Osteoblast (primary cell): Measurements from ENCODE around the gene IFNL4. TPM values are rescaled to one million over a fixed set of nuclear protein-coding genes. Genes with fewer than 3 reads are reported as not detected.
A peak's percentile ranks its signal among the peaks of the same experiment; 100 is the strongest.

Experiments
- DNase-seq: peaks from one replicate; pipeline ENCODE4 v3.0.0; 2011; ENCODE audit warnings: low spot score, mixed read lengths; ENCODE audit not compliant: insufficient read length; ENCODE audit errors: missing footprints
- H2AFZ ChIP-seq: 2 replicates; pipeline ENCODE4 v1.6.0; 2011; ENCODE audit warnings: mild to moderate bottlenecking, low read length
- H3K27ac ChIP-seq: 2 replicates; pipeline ENCODE4 v1.5.1; 2011; ENCODE audit warnings: mild to moderate bottlenecking, low read depth, low read length, moderate library complexity
- H3K27me3 ChIP-seq: 2 replicates; pipeline ENCODE4 v1.6.0; 2012; ENCODE audit warnings: mild to moderate bottlenecking, control low read depth, inconsistent platforms, low read length, moderate library complexity; ENCODE audit not compliant: insufficient read depth
- H3K36me3 ChIP-seq: 2 replicates; pipeline ENCODE4 v1.5.1; 2011; ENCODE audit warnings: mild to moderate bottlenecking, low read length, control low read depth, moderate library complexity; ENCODE audit not compliant: insufficient read depth
- H3K4me1 ChIP-seq: 2 replicates; pipeline ENCODE4 v1.5.1; 2011; ENCODE audit warnings: mild to moderate bottlenecking, low read length, control low read depth, moderate library complexity; ENCODE audit not compliant: insufficient read depth
- H3K4me2 ChIP-seq: 2 replicates; pipeline ENCODE4 v1.6.0; 2011; ENCODE audit warnings: mild to moderate bottlenecking, low read length; ENCODE audit not compliant: insufficient read depth
- H3K4me3 ChIP-seq: fragments of 200-600 bp; sonication (generic); 3 replicates; pipeline ENCODE4 v1.5.1; 2012; ENCODE audit warnings: mild to moderate bottlenecking, low read length, inconsistent platforms; ENCODE audit not compliant: insufficient read depth
- H3K79me2 ChIP-seq: 2 replicates; pipeline ENCODE4 v1.6.0; 2012; ENCODE audit warnings: mild to moderate bottlenecking, low read length, control low read depth, inconsistent platforms; ENCODE audit not compliant: insufficient read depth
- H3K9me3 ChIP-seq: 2 replicates; pipeline ENCODE4 v1.5.1; 2011; ENCODE audit warnings: low read depth, low read length, control low read depth
- H4K20me1 ChIP-seq: 2 replicates; pipeline ENCODE4 v1.6.0; 2012; ENCODE audit warnings: mild to moderate bottlenecking, low read length, control low read depth; ENCODE audit not compliant: insufficient read depth
- CTCF ChIP-seq: IDR thresholded peaks from 2 replicates; pipeline ENCODE4 v1.5.1; 2011; ENCODE audit warnings: mild to moderate bottlenecking, low read depth, low read length, moderate library complexity; ENCODE audit errors: extremely low read depth
- total RNA-seq: library from RNA; depleted of rRNA; stranded (reverse); fragments of >200 nt; gene quantifications from 2 replicates; pipeline ENCODE4 v1.2.3, GENCODE V29; 2012

Gene IFNL4
- total RNA-seq, 1 donor, result not detected

DNA sequence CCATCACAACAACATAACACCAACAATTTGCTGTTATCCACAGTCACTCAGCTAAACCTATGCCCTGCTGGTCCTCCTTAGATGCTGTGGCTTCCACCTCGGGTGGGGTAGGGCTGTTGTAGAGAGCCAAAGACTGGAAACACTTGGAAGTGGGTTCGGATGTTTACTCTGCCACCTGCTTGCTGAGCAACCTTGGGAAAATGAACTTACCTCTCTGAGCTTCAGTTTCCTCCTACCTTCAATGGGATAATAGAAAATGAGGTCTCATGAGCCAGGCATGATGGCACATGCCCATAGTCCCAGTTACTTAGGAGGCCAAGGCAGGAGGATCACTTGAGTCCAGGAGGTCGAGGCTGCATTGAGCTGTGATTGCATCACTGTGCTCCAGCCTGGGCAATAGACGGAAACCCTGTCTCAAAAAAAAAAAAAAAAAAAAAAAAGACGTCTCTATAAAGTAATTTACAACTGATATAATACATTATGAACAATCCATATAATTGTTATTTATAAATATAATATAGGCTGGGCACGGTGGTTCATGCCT is 41.3 kb downstream of the IFNL4 start:
- Histone ChIP-seq H4K20me1 (no peaks in the 10 kb centered on the region), H3K27ac (no peak overlapping the region), H3K36me3 (no peaks in the 10 kb centered on the region), H3K4me2 (no peak overlapping the region), H3K4me1 (no peaks in the 10 kb centered on the region), H3K79me2 (no peaks in the 10 kb centered on the region), H2AFZ (no peak overlapping the region), H3K27me3 (peaks cover 24% of the 10 kb centered on the region), H3K4me3 (no peak overlapping the region), H3K9me3 (no peaks in the 10 kb centered on the region)
- TF ChIP-seq CTCF, result no peak
- DNase-seq, result peak; percentile 29

DNA sequence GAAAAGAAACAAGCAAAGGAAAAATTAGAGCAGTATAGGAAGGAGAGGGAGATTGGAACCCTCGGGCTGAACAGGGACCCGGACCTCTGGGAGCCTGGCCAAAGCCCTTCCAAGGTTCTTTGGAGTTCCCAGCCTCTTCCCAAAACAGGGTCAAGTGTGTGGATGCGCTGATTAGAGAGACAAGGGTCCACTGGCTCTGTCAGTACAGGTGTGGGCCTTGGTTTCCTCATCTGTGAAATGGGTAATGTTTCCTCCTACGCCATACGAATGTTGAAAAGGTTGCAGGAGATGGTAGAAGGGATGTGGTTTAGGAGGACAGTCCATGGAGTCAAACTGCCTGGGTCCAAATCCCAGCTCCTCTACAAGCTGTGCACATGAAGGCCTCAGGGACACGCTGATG is 42.5 kb downstream of the IFNL4 start:
- Histone ChIP-seq H3K27me3 (peaks cover 26% of the 10 kb centered on the region), H4K20me1 (no peaks in the 10 kb centered on the region), H3K27ac (no peak overlapping the region), H3K79me2 (no peaks in the 10 kb centered on the region), H2AFZ (no peak overlapping the region), H3K4me1 (no peaks in the 10 kb centered on the region), H3K4me3 (no peak overlapping the region), H3K4me2 (no peak overlapping the region), H3K36me3 (no peaks in the 10 kb centered on the region), H3K9me3 (no peaks in the 10 kb centered on the region)
- peak; percentile 39 for DNase-seq
- TF ChIP-seq CTCF, result no peak

DNA sequence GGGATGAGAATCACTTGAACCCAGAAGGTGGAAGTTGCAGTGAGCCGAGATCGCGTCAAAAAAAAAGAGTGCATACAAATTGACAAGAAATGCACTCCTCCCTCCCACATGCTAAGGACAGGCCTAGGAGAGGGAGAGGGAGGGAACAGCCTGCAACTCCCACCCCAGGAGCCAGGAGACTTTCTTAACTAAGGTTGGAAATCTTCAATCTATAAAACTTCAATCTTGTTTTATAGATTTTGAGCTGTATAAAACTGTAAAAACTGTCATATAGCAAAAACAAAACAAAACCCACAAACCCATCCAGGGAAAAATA is 43.2 kb downstream of the IFNL4 start:
- peak; percentile 22 for DNase-seq
- no peak overlapping the region for H2AFZ ChIP-seq
- H3K27ac ChIP-seq, result no peak overlapping the region
- no peaks in the 10 kb centered on the region for H4K20me1 ChIP-seq
- H3K4me1 ChIP-seq, result no peaks in the 10 kb centered on the region
- no peaks in the 10 kb centered on the region for H3K9me3 ChIP-seq
- H3K27me3 ChIP-seq, result peaks cover 28% of the 10 kb centered on the region
- no peaks in the 10 kb centered on the region for H3K79me2 ChIP-seq
- H3K36me3 ChIP-seq, result no peaks in the 10 kb centered on the region
- H3K4me2 ChIP-seq, result no peak overlapping the region
- no peak for TF ChIP-seq CTCF
- H3K4me3 ChIP-seq, result no peak overlapping the region

- no peak within 1 kb of the TSS for H3K27ac ChIP-seq
- H3K4me3 ChIP-seq, result no peak within 1 kb of the TSS
- no peaks in the 10 kb centered on the region for H4K20me1 ChIP-seq
- peaks cover 28% of the 10 kb centered on the region for H3K27me3 ChIP-seq
- H3K4me2 ChIP-seq, result no peak within 1 kb of the TSS
- H3K79me2 ChIP-seq, result no peaks in the 10 kb centered on the region
- no peak for TF ChIP-seq CTCF
- no peaks in the 10 kb centered on the region for H3K9me3 ChIP-seq
- no peaks in the 10 kb centered on the region for H3K36me3 ChIP-seq
- no peaks in the 10 kb centered on the region for H3K4me1 ChIP-seq
- DNase-seq, result peak; percentile 64
- H2AFZ ChIP-seq, result no peak within 1 kb of the TSS
These were observed 45.0 kb downstream of the IFNL4 start, which contains the start of gene SYCN for GRCh38 chr19:39203372-39204341. SYCN (minus strand) TSS chr19:39204263; CDS start chr19:39204254, 9 bp downstream.
